ENCODE data around the gene HAUS3. TPM values are rescaled to one million over a fixed set of nuclear protein-coding genes. Genes with fewer than 3 reads are reported as not detected.

The HAUS3 gene
- total RNA-seq, 4 donors from 2014 or later: 4.8 to 12.1 (median 9.5) TPM

GRCh38 chr4:2186133-2186864 lies 55.6 kb downstream of the HAUS3 start:
- H3K4me3 ChIP-seq: no peak overlapping the region
- in situ Hi-C loops (cut with MboI; ENCODE audit: low sequenced_read_pairs in 4 of 4): no loop called here
- no peaks in the 10 kb centered on the region for H3K9me3 ChIP-seq
- no peaks in the 10 kb centered on the region for H3K27me3 ChIP-seq
- no peaks in the 10 kb centered on the region for H3K36me3 ChIP-seq
- intact Hi-C loops (cut with DNase I; ENCODE audit: low total_unique reads): loop anchor here (2.0 kb wide), 1 partner anchor 269 kb away; no protein-coding TSS in a partner anchor
- H3K4me1 ChIP-seq: no peaks in the 10 kb centered on the region
- TF ChIP-seq CTCF (IDR thresholded peaks at IDR 0.05 in 4 of 5, conservative IDR thresholded peaks at IDR 0.05 in 1 of 5) (peak in 3 of 5 experiments; percentile 11 to 32 (median 22)), POLR2A (IDR thresholded peaks at IDR 0.05) (no peak)
- H3K27ac ChIP-seq: no peak overlapping the region
- DNase-seq (no peak), ATAC-seq (no peak)

GRCh38 chr4:2183394-2183793 lies 58.5 kb downstream of the HAUS3 start:
- intact Hi-C loops (cut with DNase I; ENCODE audit: low total_unique reads) (no loop called here), in situ Hi-C loops (cut with MboI; ENCODE audit: low sequenced_read_pairs in 4 of 4) (no loop called here)
- H3K4me3 ChIP-seq: no peak overlapping the region
- H3K9me3 ChIP-seq: no peaks in the 10 kb centered on the region
- no peaks in the 10 kb centered on the region for H3K27me3 ChIP-seq
- no peaks in the 10 kb centered on the region for H3K4me1 ChIP-seq
- DNase-seq: no peak
- ATAC-seq: no peak
- H3K36me3 ChIP-seq: no peaks in the 10 kb centered on the region
- H3K27ac ChIP-seq: no peak overlapping the region
- TF ChIP-seq CTCF (IDR thresholded peaks at IDR 0.05 in 4 of 5, conservative IDR thresholded peaks at IDR 0.05 in 1 of 5) (no peak), POLR2A (IDR thresholded peaks at IDR 0.05) (no peak)

GRCh38 chr4:2182994-2183393 lies 58.9 kb downstream of the HAUS3 start:
- in situ Hi-C loops (cut with MboI; ENCODE audit: low sequenced_read_pairs in 4 of 4): no loop called here
- no peaks in the 10 kb centered on the region for H3K4me1 ChIP-seq
- DNase-seq (no peak), ATAC-seq (no peak)
- H3K27ac ChIP-seq: no peak overlapping the region
- H3K4me3 ChIP-seq: no peak overlapping the region
- no peaks in the 10 kb centered on the region for H3K27me3 ChIP-seq
- H3K9me3 ChIP-seq: no peaks in the 10 kb centered on the region
- TF ChIP-seq CTCF (IDR thresholded peaks at IDR 0.05 in 4 of 5, conservative IDR thresholded peaks at IDR 0.05 in 1 of 5) (no peak), POLR2A (IDR thresholded peaks at IDR 0.05) (no peak)
- no peaks in the 10 kb centered on the region for H3K36me3 ChIP-seq
- intact Hi-C loops (cut with DNase I; ENCODE audit: low total_unique reads): no loop called here

GRCh38 chr4:2180410-2180809 lies 61.5 kb downstream of the HAUS3 start:
- no peaks in the 10 kb centered on the region for H3K4me1 ChIP-seq
- in situ Hi-C loops (cut with MboI; ENCODE audit: low sequenced_read_pairs in 4 of 4): no loop called here
- intact Hi-C loops (cut with DNase I; ENCODE audit: low total_unique reads): no loop called here

More at GRCh38 chr4:2180410-2180809, 61.5 kb downstream of the HAUS3 start:
- Histone ChIP-seq H3K36me3 (no peaks in the 10 kb centered on the region), H3K4me3 (no peak overlapping the region), H3K27me3 (no peaks in the 10 kb centered on the region), H3K27ac (no peak overlapping the region), H3K9me3 (no peaks in the 10 kb centered on the region)
- no peak for ATAC-seq
- DNase-seq: no peak
- TF ChIP-seq POLR2A (IDR thresholded peaks at IDR 0.05): no peak
- TF ChIP-seq CTCF (IDR thresholded peaks at IDR 0.05 in 4 of 5, conservative IDR thresholded peaks at IDR 0.05 in 1 of 5): no peak
